Progenitor cell of endocrine pancreas (in vitro differentiated cells): ENCODE results near the gene ERP44. TPM values are rescaled to one million over a fixed set of nuclear protein-coding genes. Genes with fewer than 3 reads are reported as not detected.

Experiments
- DNase-seq: peaks from one replicate; pipeline ENCODE4 v3.0.0; 2021; ENCODE audit warnings: low spot score; ENCODE audit not compliant: unreplicated experiment
- H3K27ac Mint-ChIP-seq: 2 replicates; pipeline ENCODE4 v1.8.0; 2021; ENCODE audit warnings: mild to moderate bottlenecking, moderate library complexity, mixed read lengths
- H3K27me3 Mint-ChIP-seq: 2 replicates; pipeline ENCODE4 v1.8.0; 2021; ENCODE audit warnings: mixed read lengths
- H3K36me3 Mint-ChIP-seq: 2 replicates; pipeline ENCODE4 v1.8.0; 2022; ENCODE audit warnings: mixed read lengths; ENCODE audit not compliant: insufficient read depth
- H3K4me1 Mint-ChIP-seq: 2 replicates; pipeline ENCODE4 v1.8.0; 2021; ENCODE audit warnings: low read depth, mixed read lengths
- H3K4me3 Mint-ChIP-seq: 2 replicates; pipeline ENCODE4 v1.8.0; 2021; ENCODE audit warnings: low read depth, mild to moderate bottlenecking, moderate library complexity, mixed read lengths
- H3K9me3 Mint-ChIP-seq: 2 replicates; pipeline ENCODE4 v1.8.0; 2021; ENCODE audit warnings: low read depth, mixed read lengths
- CTCF ChIP-seq: fragments of 200-600 bp; sonication (generic); IDR thresholded peaks from one replicate; pipeline ENCODE4 v1.5.0; 2021; ENCODE audit warnings: antibody characterized with exemption, mild to moderate bottlenecking; ENCODE audit not compliant: unreplicated experiment
- total RNA-seq: library from RNA; stranded (reverse); gene quantifications from 2 replicates; pipeline ENCODE4 v1.2.1, GENCODE V29; 2021

The ERP44 gene
- total RNA-seq, 1 donor from 2014 or later = 19.7 TPM

- H3K36me3 Mint-ChIP-seq = peaks cover 39% of the 10 kb centered on the region
These were observed 112.2 kb downstream of the ERP44 start for GRCh38 chr9:99986642-99987041.

DNA sequence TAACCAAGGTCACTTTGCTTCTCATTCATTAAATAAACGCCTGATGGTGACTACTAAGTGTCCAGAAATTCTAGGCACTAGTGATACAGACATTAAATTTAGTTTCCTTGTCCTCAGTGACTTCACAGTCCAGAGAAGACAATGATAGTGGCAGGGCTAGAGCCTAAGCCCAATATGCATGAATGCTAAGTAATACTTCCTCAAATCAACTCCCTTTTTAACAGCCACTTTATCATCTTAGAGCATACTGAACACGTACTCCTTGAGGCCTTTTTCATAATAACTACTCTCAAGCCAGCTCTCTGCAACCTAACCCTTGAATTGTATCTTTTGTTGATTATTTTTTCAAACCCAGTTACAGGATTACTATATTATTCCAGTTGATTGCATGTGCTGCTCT, 118.2 kb downstream of the ERP44 start:
- no peak for TF ChIP-seq CTCF
- DNase-seq = no peak
- no peaks in the 10 kb centered on the region for H3K27me3 Mint-ChIP-seq
- H3K4me3 Mint-ChIP-seq = no peak overlapping the region
- no peaks in the 10 kb centered on the region for H3K9me3 Mint-ChIP-seq
- peaks cover 7% of the 10 kb centered on the region for H3K36me3 Mint-ChIP-seq
- H3K27ac Mint-ChIP-seq = no peak overlapping the region
- H3K4me1 Mint-ChIP-seq = peaks cover 9% of the 10 kb centered on the region

More at GRCh38 chr9:99986642-99987041, 112.2 kb downstream of the ERP44 start:
- Mint-ChIP-seq H3K27ac (no peak overlapping the region), H3K4me1 (peaks cover 1% of the 10 kb centered on the region), H3K9me3 (peaks cover 25% of the 10 kb centered on the region), H3K4me3 (no peak overlapping the region), H3K27me3 (no peaks in the 10 kb centered on the region)
- DNase-seq = no peak
- no peak for TF ChIP-seq CTCF

DNA sequence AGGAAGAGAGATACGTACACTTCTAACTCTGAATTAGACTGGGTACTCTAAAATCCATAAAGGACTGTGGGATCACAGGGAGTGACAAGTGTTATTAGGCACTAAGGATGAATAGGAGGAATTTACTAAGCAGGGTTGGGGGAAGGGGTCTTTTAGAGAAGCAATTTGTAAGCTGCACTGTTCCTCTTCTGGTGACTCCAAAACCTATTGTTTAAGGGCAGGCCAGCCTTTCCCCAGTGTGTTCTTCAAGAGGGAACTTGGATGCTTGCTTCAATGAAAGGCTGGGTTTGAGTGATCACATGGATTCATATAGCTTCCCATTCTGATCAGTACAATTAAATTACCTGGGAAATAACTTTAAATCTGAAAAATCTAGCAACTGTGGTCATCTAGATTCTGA, 120.6 kb downstream of the ERP44 start:
- Mint-ChIP-seq H3K9me3 (no peaks in the 10 kb centered on the region), H3K27ac (no peak overlapping the region), H3K36me3 (peaks cover 6% of the 10 kb centered on the region), H3K4me1 (peaks cover 9% of the 10 kb centered on the region), H3K4me3 (no peak overlapping the region), H3K27me3 (no peaks in the 10 kb centered on the region)
- no peak for DNase-seq
- no peak for TF ChIP-seq CTCF

GRCh38 chr9:99977033-99977792, 121.6 kb downstream of the ERP44 start:
- Mint-ChIP-seq H3K4me3 (no peak overlapping the region), H3K4me1 (peaks cover 9% of the 10 kb centered on the region), H3K36me3 (peaks cover 2% of the 10 kb centered on the region), H3K9me3 (no peaks in the 10 kb centered on the region), H3K27ac (peak overlapping the region; percentile 3), H3K27me3 (no peaks in the 10 kb centered on the region)
- TF ChIP-seq CTCF = no peak
- DNase-seq = no peak

- Mint-ChIP-seq H3K9me3 (no peaks in the 10 kb centered on the region), H3K27me3 (no peaks in the 10 kb centered on the region), H3K4me3 (no peak overlapping the region), H3K36me3 (peaks cover 10% of the 10 kb centered on the region), H3K27ac (no peak overlapping the region), H3K4me1 (peaks cover 9% of the 10 kb centered on the region)
- no peak for TF ChIP-seq CTCF
- no peak for DNase-seq
These were observed 125.3 kb downstream of the ERP44 start for GRCh38 chr9:99973455-99973854.
